Prostate gland (tissue), 2 donors: ENCODE measurements around the gene RAD51B.

Source experiments
- CTCF ChIP-seq, 4 experiments: fragments of 200-600 bp in 2 of 4; fragments of 450-650 bp in 2 of 4; sonication (generic) in 2 of 4; IDR thresholded peaks; 1 replicate in 3 of 4; 2 replicates in 1 of 4; pipeline ENCODE4 v1.5.1; 2016 to 2019; ENCODE audit warnings: antibody characterized with exemption in 4 of 4, mild to moderate bottlenecking in 2 of 4, moderate library complexity in 2 of 4
- POLR2A ChIP-seq: fragments of 450-650 bp; IDR thresholded peaks from one replicate; pipeline ENCODE4 v1.6.1; 2016; ENCODE audit warnings: antibody characterized with exemption, mild to moderate bottlenecking

GRCh38 chr14:68741477-68741791, 921.9 kb downstream of the RAD51B start:
- TF ChIP-seq CTCF (IDR thresholded peaks at IDR 0.05): no peak
- no peak for TF ChIP-seq POLR2A
